Esophagus squamous epithelium (tissue), 5 donors: ENCODE results near the gene SLC26A9. TPM values are rescaled to one million over a fixed set of nuclear protein-coding genes. Genes with fewer than 3 reads are reported as not detected.

Experiments used
- DNase-seq: peaks from one replicate; lab custom pipeline; 2025; lab: John Stamatoyannopoulos, UW
- H3K27ac ChIP-seq, 4 donors: fragments of 200-600 bp; sonication (generic); one replicate each; pipeline ENCODE4 v1.5.1; 2016 to 2019; ENCODE audit warnings: mild to moderate bottlenecking in 1 of 4
- H3K27me3 ChIP-seq, 4 donors: fragments of 200-600 bp; sonication (generic); 1 replicate in 3 of 4; 2 replicates in 1 of 4; pipeline versions ENCODE4 v1.5.1 to v1.6.0; 2017 to 2021; ENCODE audit warnings: antibody characterized with exemption in 1 of 4
- H3K36me3 ChIP-seq, 3 donors: fragments of 200-600 bp; sonication (generic); one replicate each; pipeline ENCODE4 v1.5.1; 2016 to 2019
- H3K4me1 ChIP-seq, 3 donors: fragments of 200-600 bp; sonication (generic); one replicate each; pipeline ENCODE4 v1.5.1; 2017 to 2019
- H3K4me3 ChIP-seq, 4 donors: fragments of 200-600 bp; sonication (generic); 1 replicate in 3 of 4; 2 replicates in 1 of 4; pipeline ENCODE4 v1.5.1; 2016 to 2019; ENCODE audit warnings: mild to moderate bottlenecking in 2 of 4, moderate library complexity in 1 of 4
- H3K9me3 ChIP-seq, 3 donors: fragments of 200-600 bp; sonication (generic); one replicate each; pipeline ENCODE4 v1.5.1; 2016 to 2019
- CTCF ChIP-seq, 6 experiments: fragments of 450-650 bp in 4 of 6; fragments of 200-600 bp in 2 of 6; sonication (generic) in 2 of 6; IDR thresholded peaks; one replicate each; pipeline ENCODE4 v1.5.1; 2016 to 2019; ENCODE audit warnings: antibody characterized with exemption in 6 of 6, mild to moderate bottlenecking in 4 of 6, moderate library complexity in 4 of 6
- POLR2A ChIP-seq, 4 donors: fragments of 450-650 bp; IDR thresholded peaks; one replicate each; pipeline ENCODE4 v1.6.1; 2017; ENCODE audit warnings: antibody characterized with exemption in 4 of 4, mild to moderate bottlenecking in 4 of 4, moderate library complexity in 3 of 4
- WGBS, 2 donors: methylation state at CpG; one replicate each; pipeline ENCODE4 v1.1.5; 2018; 5-methylcytosine and 5-hydroxymethylcytosine counted together
- intact Hi-C: fragments of 100-400 bp; cut with DNase I; formaldehyde crosslinking; loops from one replicate; pipeline ENCODE4 v1.15.0; 2022
- total RNA-seq, 4 donors: library from RNA; depleted of rRNA; stranded (reverse); fragments of >200 nt; gene quantifications; one replicate each; pipeline ENCODE4 v1.1.0, GENCODE V29; 2016
- donor health status: DM: yes; HTN: yes; CAD: no.

SLC26A9 gene
- total RNA-seq, 4 donors from 2014 or later: 0.19 to 22.8 (median 0.38) TPM

- Histone ChIP-seq H3K36me3 (no peaks in the 10 kb centered on the region), H3K4me1 (peaks cover 6 to 8% (median 7%) of the 10 kb centered on the region in 3 donors), H3K27me3 (peaks cover 0 to 13% (median 0%) of the 10 kb centered on the region in 4 donors), H3K27ac (no peak overlapping the region), H3K4me3 (no peak overlapping the region), H3K9me3 (no peaks in the 10 kb centered on the region)
- DNase-seq: no peak
- TF ChIP-seq POLR2A (IDR thresholded peaks at IDR 0.05) (no peak), CTCF (IDR thresholded peaks at IDR 0.05) (no peak)
- WGBS, 2 donors: 60 to 78% methylated on average over 4 of the region's 4 CpGs
- intact Hi-C loops: no loop called here
Observed at GRCh38 chr1:205971082-205971481, 27.8 kb upstream of the SLC26A9 start.

DNA sequence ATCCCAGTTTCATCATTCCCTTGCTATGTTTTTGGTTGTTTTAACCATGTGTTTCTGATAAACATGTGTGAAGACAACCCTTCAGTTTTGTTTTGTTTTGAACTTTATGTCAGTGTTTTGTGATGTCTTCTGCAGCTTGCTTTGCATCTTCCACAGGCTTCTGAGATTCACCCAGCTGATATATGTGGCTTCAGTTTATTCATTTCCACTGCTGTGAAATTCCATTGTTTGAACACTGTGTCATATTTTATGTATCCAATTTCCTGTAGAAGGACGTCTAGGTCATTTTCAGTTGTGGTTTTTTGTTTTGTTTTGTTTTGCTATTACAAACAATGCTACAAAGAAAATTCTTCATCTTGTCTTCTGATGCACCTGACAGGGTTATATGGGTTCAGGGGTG, 27.2 kb upstream of the SLC26A9 start:
- Histone ChIP-seq H3K36me3 (no peaks in the 10 kb centered on the region), H3K27me3 (peaks cover 0 to 9% (median 0%) of the 10 kb centered on the region in 4 donors), H3K4me3 (no peak overlapping the region), H3K27ac (no peak overlapping the region), H3K9me3 (no peaks in the 10 kb centered on the region), H3K4me1 (peaks cover under 1 to 2% (median 1%) of the 10 kb centered on the region in 3 donors)
- intact Hi-C loops: no loop called here
- DNase-seq: no peak
- TF ChIP-seq POLR2A (IDR thresholded peaks at IDR 0.05) (no peak), CTCF (IDR thresholded peaks at IDR 0.05) (no peak)
- WGBS, 2 donors: 19 to 22% methylated on average over 1 of the region's 1 CpG

GRCh38 chr1:205969229-205969628, 26.0 kb upstream of the SLC26A9 start:
- H3K9me3 ChIP-seq: no peaks in the 10 kb centered on the region
- no peak overlapping the region for H3K27ac ChIP-seq
- no peak overlapping the region for H3K4me3 ChIP-seq
- H3K36me3 ChIP-seq: no peaks in the 10 kb centered on the region
- no peaks in the 10 kb centered on the region for H3K4me1 ChIP-seq
- DNase-seq: no peak
- WGBS, 2 donors: 80 to 88% methylated on average over 8 of the region's 8 CpGs
- intact Hi-C loops: no loop called here
- no peak for TF ChIP-seq POLR2A (IDR thresholded peaks at IDR 0.05)
- no peak for TF ChIP-seq CTCF (IDR thresholded peaks at IDR 0.05)
- H3K27me3 ChIP-seq: peaks cover 0 to 10% (median 0%) of the 10 kb centered on the region in 4 donors

DNA sequence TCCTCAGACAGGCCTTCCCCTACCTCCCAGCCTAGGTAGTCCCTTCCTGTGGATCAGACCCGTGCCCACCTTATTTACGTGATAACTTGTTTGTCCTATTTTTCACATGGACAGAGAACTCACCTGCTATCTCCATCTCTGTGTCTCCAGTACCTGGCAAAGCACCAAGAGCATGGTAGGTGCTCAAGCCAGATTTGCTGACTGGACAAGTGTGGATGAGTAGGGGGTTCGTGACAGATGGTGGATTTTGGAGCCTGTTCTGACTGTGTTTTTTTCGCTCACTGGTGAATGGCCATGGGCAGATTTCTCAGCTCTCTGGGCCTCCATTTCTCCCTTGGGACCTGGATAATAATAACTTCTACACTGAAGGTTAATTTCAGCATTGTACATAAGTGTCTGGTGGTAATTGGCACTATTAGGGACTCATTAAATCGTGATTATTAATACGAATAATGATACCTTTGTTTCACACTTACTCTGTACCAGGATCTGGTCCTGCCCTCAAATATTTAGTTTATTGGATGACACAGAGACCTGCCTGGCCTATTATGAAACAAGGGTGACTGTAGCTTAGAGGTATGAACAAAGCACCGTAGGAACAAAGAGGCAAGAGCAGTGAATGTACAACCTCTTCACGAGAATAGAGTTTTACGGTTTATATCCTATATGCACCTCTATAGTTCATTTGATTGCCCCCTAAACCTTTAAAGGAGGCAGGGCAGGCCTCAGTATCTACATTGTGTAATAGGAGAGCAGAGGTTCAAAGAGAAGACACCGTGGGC, 24.5 kb upstream of the SLC26A9 start:
- Histone ChIP-seq H3K27me3 (peaks cover 0 to 24% (median 0%) of the 10 kb centered on the region in 4 donors), H3K36me3 (no peaks in the 10 kb centered on the region), H3K4me1 (no peaks in the 10 kb centered on the region), H3K27ac (no peak overlapping the region), H3K9me3 (no peaks in the 10 kb centered on the region), H3K4me3 (no peak overlapping the region)
- TF ChIP-seq CTCF (IDR thresholded peaks at IDR 0.05): no peak
- no peak for TF ChIP-seq POLR2A (IDR thresholded peaks at IDR 0.05)
- intact Hi-C loops: no loop called here
- WGBS, 2 donors: 74 to 78% methylated on average over 10 of the region's 10 CpGs
- no peak for DNase-seq

GRCh38 chr1:205965036-205965884, 22.0 kb upstream of the SLC26A9 start:
- Histone ChIP-seq H3K27ac (no peak overlapping the region), H3K4me1 (peaks cover 0 to 12% (median 6%) of the 10 kb centered on the region in 3 donors), H3K36me3 (no peaks in the 10 kb centered on the region), H3K4me3 (no peak overlapping the region), H3K9me3 (no peaks in the 10 kb centered on the region), H3K27me3 (peaks cover 0 to 48% (median 0%) of the 10 kb centered on the region in 4 donors)
- TF ChIP-seq POLR2A (IDR thresholded peaks at IDR 0.05): no peak
- no peak for TF ChIP-seq CTCF (IDR thresholded peaks at IDR 0.05)
- WGBS, 2 donors: 80 to 81% methylated on average over 8 of the region's 13 CpGs
- DNase-seq: no peak
- intact Hi-C loops: no loop called here
